GM19025 (cell line): Measurements from ENCODE around the gene ABITRAM.

Experiments
- ATAC-seq: cut with Tn5 transposase; IDR thresholded peaks from one replicate; pipeline ENCODE4 v1.9.1; 2021; ENCODE audit warnings: mild to moderate bottlenecking, low read depth, moderate library complexity; ENCODE audit not compliant: unreplicated experiment

The ABITRAM gene

GRCh38 chr9:108980893-108981292, 46.7 kb downstream of the ABITRAM start:
- ATAC-seq: no peak

DNA sequence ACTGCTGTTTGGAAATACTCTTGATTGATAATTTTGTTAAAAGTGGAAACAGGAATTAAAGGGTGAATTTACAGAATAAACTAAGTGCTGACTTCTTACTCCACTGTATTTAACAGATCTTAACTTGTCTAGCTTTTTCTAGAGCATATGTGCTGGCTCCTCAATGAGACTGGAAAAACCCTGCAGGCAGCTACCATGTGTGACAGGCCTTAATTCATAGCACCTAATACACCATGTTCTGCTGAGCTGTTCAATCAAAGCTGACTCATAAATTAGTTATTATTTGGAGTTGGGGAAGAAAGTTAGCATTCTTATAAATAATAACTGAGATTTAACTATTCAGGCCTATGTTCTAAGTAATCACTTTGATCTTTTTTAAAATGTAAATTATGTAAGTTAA, 49.7 kb downstream of the ABITRAM start:
- ATAC-seq: no peak
